KMS-11 (cell line): ENCODE measurements around the gene FAM83G.
A peak's percentile ranks its signal among the peaks of the same experiment; 100 is the strongest.
"Not testable (repeated sequence)": the region's sequence is repeated elsewhere in the genome, so short reads cannot be mapped to it uniquely, and the experiment has no call there.

ENCODE experiments used
- H2AFZ ChIP-seq: fragments of 200-600 bp; sonication (generic); 2 replicates; pipeline ENCODE4 v1.6.1; 2016; ENCODE audit warnings: antibody characterized with exemption, mixed run types, low read depth
- H3K27ac ChIP-seq: fragments of 200-600 bp; sonication (generic); 2 replicates; pipeline ENCODE4 v1.6.1; 2016; ENCODE audit warnings: mild to moderate bottlenecking, mixed run types
- H3K27me3 ChIP-seq: fragments of 200-600 bp; sonication (generic); 2 replicates; pipeline ENCODE4 v1.6.1; 2017; ENCODE audit warnings: mild to moderate bottlenecking, low read depth, mixed run types, moderate library complexity; ENCODE audit not compliant: insufficient read depth
- H3K36me3 ChIP-seq: fragments of 200-600 bp; sonication (generic); 2 replicates; pipeline ENCODE4 v1.6.1; 2017; ENCODE audit warnings: mild to moderate bottlenecking, mixed run types; ENCODE audit not compliant: insufficient read depth
- H3K4me1 ChIP-seq: fragments of 200-600 bp; sonication (generic); 2 replicates; pipeline ENCODE4 v1.6.1; 2016; ENCODE audit warnings: mild to moderate bottlenecking, low read depth, mixed run types; ENCODE audit not compliant: poor library complexity, severe bottlenecking
- H3K4me2 ChIP-seq: fragments of 200-600 bp; sonication (generic); 2 replicates; pipeline ENCODE4 v1.7.0; 2016; ENCODE audit warnings: mild to moderate bottlenecking, mixed run types
- H3K4me3 ChIP-seq: fragments of 200-600 bp; sonication (generic); IDR thresholded peaks from 2 replicates; pipeline ENCODE4 v1.6.1; 2017; ENCODE audit warnings: low read depth, low read length, mixed read lengths; ENCODE audit not compliant: insufficient read depth
- H3K79me2 ChIP-seq: fragments of 200-600 bp; sonication (generic); 2 replicates; pipeline ENCODE4 v1.6.1; 2016; ENCODE audit warnings: low read depth, mixed run types; ENCODE audit not compliant: insufficient read depth
- H3K9ac ChIP-seq: fragments of 200-600 bp; sonication (generic); 2 replicates; pipeline ENCODE4 v1.6.1; 2016; ENCODE audit warnings: mild to moderate bottlenecking, mixed run types
- H4K20me1 ChIP-seq: fragments of 200-600 bp; sonication (generic); 2 replicates; pipeline ENCODE4 v1.6.1; 2016; ENCODE audit warnings: mild to moderate bottlenecking, mixed run types; ENCODE audit not compliant: insufficient read depth
- CTCF ChIP-seq: fragments of 200-600 bp; sonication (generic); conservative IDR thresholded peaks from 2 replicates; pipeline ENCODE4 v1.6.1; 2017; ENCODE audit warnings: low read depth, mild to moderate bottlenecking, antibody characterized with exemption, low read length, moderate library complexity, mixed read lengths

The FAM83G gene

GRCh38 chr17:19038730-19039129 lies 34.2 kb upstream of the FAM83G start:
- H3K79me2 ChIP-seq, H3K9ac ChIP-seq, H3K36me3 ChIP-seq, H4K20me1 ChIP-seq, H3K4me2 ChIP-seq, H3K4me3 ChIP-seq, H3K27ac ChIP-seq, H2AFZ ChIP-seq, H3K27me3 ChIP-seq, H3K4me1 ChIP-seq: not testable (repeated sequence)

- not testable (repeated sequence) for H3K79me2 ChIP-seq, H3K4me3 ChIP-seq, H4K20me1 ChIP-seq, H2AFZ ChIP-seq, H3K4me2 ChIP-seq, H3K36me3 ChIP-seq, H3K4me1 ChIP-seq, H3K27me3 ChIP-seq, H3K27ac ChIP-seq, H3K9ac ChIP-seq
Observed at GRCh38 chr17:19038007-19038406, 33.4 kb upstream of the FAM83G start.

- H2AFZ ChIP-seq, H3K27me3 ChIP-seq, H3K36me3 ChIP-seq, H3K27ac ChIP-seq, H4K20me1 ChIP-seq, H3K4me2 ChIP-seq, H3K4me1 ChIP-seq, H3K4me3 ChIP-seq, H3K9ac ChIP-seq, H3K79me2 ChIP-seq: not testable (repeated sequence)
Observed at GRCh38 chr17:19037547-19037946, 33.0 kb upstream of the FAM83G start.

GRCh38 chr17:19036186-19036585 lies 31.6 kb upstream of the FAM83G start:
- not testable (repeated sequence) for H3K79me2 ChIP-seq, H3K4me3 ChIP-seq, H3K9ac ChIP-seq, H3K27ac ChIP-seq, H2AFZ ChIP-seq, H3K27me3 ChIP-seq, H3K4me1 ChIP-seq, H4K20me1 ChIP-seq, H3K36me3 ChIP-seq, H3K4me2 ChIP-seq

- H3K4me2 ChIP-seq, H3K79me2 ChIP-seq, H2AFZ ChIP-seq, H3K4me1 ChIP-seq, H3K4me3 ChIP-seq, H3K9ac ChIP-seq, H3K27ac ChIP-seq, H3K36me3 ChIP-seq, H4K20me1 ChIP-seq, H3K27me3 ChIP-seq: not testable (repeated sequence)
Observed at GRCh38 chr17:19032377-19032988, 27.9 kb upstream of the FAM83G start.

GRCh38 chr17:19031729-19032128 lies 27.2 kb upstream of the FAM83G start:
- 0 out of 2 replicates have a peak, but pooled peaks have one; percentile 13 for TF ChIP-seq CTCF
- H3K36me3 ChIP-seq, H3K79me2 ChIP-seq, H3K9ac ChIP-seq, H4K20me1 ChIP-seq, H3K4me1 ChIP-seq, H3K4me2 ChIP-seq, H3K27ac ChIP-seq, H3K27me3 ChIP-seq, H3K4me3 ChIP-seq: not testable (repeated sequence)
- peak overlapping the region; percentile 49; the same call in 1 of the 2 replicates for H2AFZ ChIP-seq

- not testable (repeated sequence) for H2AFZ ChIP-seq, H3K79me2 ChIP-seq, H3K4me2 ChIP-seq, H3K27me3 ChIP-seq, H3K27ac ChIP-seq, H3K9ac ChIP-seq, H3K4me1 ChIP-seq, H4K20me1 ChIP-seq, H3K4me3 ChIP-seq, H3K36me3 ChIP-seq
Observed at GRCh38 chr17:19030771-19031449, 26.3 kb upstream of the FAM83G start.

- H3K27ac ChIP-seq, H3K4me3 ChIP-seq, H3K79me2 ChIP-seq, H3K36me3 ChIP-seq, H3K9ac ChIP-seq, H3K27me3 ChIP-seq, H2AFZ ChIP-seq, H3K4me1 ChIP-seq, H4K20me1 ChIP-seq, H3K4me2 ChIP-seq: not testable (repeated sequence)
Observed at GRCh38 chr17:19029740-19030139, 25.2 kb upstream of the FAM83G start.

- H3K4me1 ChIP-seq, H3K27me3 ChIP-seq, H3K4me3 ChIP-seq, H3K79me2 ChIP-seq, H3K4me2 ChIP-seq, H2AFZ ChIP-seq, H3K27ac ChIP-seq, H3K36me3 ChIP-seq, H3K9ac ChIP-seq, H4K20me1 ChIP-seq: not testable (repeated sequence)
Observed at GRCh38 chr17:19028671-19029070, 24.1 kb upstream of the FAM83G start.
